ENCODE measurements around the gene CCDC90B.

Gene CCDC90B

GRCh38 chr11:83222499-83222898, 63.7 kb downstream of the CCDC90B start:
- DNase-seq: no peak

DNA sequence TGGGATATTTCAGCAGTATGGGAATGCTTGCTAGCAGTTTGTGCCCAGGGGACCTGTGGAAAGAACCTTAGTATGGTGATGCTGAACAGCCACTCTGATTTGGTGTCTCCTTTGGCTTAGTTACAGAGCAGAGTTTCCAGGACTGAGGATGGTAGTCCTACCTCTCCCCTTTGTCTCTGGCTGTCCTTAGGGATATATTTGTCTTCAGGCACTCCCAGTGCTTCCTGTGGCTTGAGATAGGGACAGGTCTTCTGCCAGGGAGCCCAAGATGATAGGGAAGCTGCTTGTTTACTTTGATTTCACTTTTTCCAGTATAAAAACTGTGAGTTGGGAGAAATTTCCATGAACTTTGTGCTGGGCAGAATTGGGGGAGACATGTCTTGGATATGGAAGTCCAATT, 64.5 kb downstream of the CCDC90B start:
- no peak for DNase-seq

- no peak for DNase-seq
Observed at GRCh38 chr11:83220260-83220659, 65.9 kb downstream of the CCDC90B start.

DNA sequence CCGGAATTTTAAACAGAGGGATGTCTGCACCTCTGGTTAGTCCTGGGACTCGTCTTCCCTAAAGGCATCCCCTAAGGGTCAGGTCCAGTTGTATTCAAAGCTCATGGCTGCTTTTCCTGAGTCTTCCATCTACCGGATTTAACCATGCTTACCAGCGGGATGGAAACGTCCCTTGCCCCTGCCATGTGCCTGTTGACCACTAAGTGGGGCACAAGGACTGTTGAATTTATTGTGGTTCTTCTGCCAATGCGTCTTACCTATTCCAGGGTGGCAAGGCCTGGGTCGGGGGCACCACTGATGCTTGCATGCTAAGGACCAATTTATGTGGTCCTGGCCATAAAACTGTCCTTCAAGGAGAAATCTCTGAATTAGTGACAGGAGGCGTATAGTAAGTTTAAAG, 67.1 kb downstream of the CCDC90B start:
- DNase-seq: no peak
